ENCODE data around the gene C15orf62.

DNA sequence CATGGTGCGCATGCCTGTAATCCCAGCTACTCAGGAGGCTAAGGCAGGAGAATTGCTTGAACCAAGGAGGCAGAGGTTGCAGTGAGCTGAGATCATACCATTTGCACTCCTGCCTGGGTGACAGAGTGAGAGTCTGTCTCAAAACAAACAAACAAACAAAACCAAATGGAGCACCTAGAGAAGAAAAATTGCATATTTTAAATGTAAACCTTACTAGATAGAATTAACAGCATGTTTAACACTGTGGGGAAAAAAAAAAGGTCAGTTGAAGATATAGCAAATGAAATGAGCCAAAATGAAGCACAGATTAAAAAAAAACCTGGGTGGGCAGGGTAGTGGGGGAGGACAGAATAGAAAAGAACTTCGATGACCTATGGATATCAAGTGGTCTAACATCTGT, 51.4 kb downstream of the C15orf62 start:
- TF ChIP-seq CTCF (tag by site-specific recombination; IDR thresholded peaks at IDR 0.05) (no peak), ZNF449 (tag by site-specific recombination; IDR thresholded peaks at IDR 0.05) (no peak), PRDM1 (tag by site-specific recombination; IDR thresholded peaks at IDR 0.05) (no peak), ZNF266 (tag by site-specific recombination; IDR thresholded peaks at IDR 0.05; ENCODE audit: low read depth) (no peak), ZNF23 (tag by site-specific recombination; IDR thresholded peaks at IDR 0.05; ENCODE audit: borderline replicate concordance) (no peak)

All from HEK293 (cell line).